ENCODE results near the gene LTBP2. TPM values are rescaled to one million over a fixed set of nuclear protein-coding genes. Genes with fewer than 3 reads are reported as not detected.

LTBP2 gene
- total RNA-seq, 1 donor from 2014 or later: 1.3 TPM

DNA sequence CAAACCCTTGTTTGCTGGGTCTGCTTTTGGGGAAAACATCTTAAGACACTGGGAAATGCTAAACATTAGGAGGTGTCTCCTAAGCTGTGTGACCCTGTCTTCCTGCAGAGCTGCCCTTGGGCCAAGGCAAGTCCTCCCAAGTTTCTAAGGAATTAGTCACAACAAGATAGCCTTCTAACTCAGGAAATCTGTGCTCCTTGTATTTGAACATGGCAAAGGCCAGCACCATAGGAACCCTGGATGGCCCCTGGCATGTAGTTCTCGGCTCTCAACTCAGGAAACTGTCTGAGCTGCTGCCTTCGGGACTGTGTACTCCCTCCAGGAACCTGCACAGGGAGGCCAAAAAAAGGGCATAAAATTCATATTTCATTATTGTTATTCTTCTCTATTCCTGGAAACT is 37.6 kb upstream of the LTBP2 start:
- Mint-ChIP-seq H3K9me3 (no peaks in the 10 kb centered on the region), H3K4me3 (no peak overlapping the region), H3K27ac (ENCODE audit: unreplicated experiment) (peak overlapping the region; percentile 8), H3K27me3 (ENCODE audit: low read depth) (no peaks in the 10 kb centered on the region), H3K4me1 (no peaks in the 10 kb centered on the region), H3K36me3 (ENCODE audit: low read depth) (no peaks in the 10 kb centered on the region)
- no peak for DNase-seq (ENCODE audit: low read depth, low spot score)
- TF ChIP-seq, protein P1, sequence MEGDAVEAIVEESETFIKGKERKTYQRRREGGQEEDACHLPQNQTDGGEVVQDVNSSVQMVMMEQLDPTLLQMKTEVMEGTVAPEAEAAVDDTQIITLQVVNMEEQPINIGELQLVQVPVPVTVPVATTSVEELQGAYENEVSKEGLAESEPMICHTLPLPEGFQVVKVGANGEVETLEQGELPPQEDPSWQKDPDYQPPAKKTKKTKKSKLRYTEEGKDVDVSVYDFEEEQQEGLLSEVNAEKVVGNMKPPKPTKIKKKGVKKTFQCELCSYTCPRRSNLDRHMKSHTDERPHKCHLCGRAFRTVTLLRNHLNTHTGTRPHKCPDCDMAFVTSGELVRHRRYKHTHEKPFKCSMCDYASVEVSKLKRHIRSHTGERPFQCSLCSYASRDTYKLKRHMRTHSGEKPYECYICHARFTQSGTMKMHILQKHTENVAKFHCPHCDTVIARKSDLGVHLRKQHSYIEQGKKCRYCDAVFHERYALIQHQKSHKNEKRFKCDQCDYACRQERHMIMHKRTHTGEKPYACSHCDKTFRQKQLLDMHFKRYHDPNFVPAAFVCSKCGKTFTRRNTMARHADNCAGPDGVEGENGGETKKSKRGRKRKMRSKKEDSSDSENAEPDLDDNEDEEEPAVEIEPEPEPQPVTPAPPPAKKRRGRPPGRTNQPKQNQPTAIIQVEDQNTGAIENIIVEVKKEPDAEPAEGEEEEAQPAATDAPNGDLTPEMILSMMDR (conservative IDR thresholded peaks at IDR 0.05): no peak

- H3K36me3 Mint-ChIP-seq (ENCODE audit: low read depth): no peaks in the 10 kb centered on the region
- H3K27me3 Mint-ChIP-seq (ENCODE audit: low read depth): no peaks in the 10 kb centered on the region
- no peak for DNase-seq (ENCODE audit: low read depth, low spot score)
- peak overlapping the region; percentile 8 for H3K27ac Mint-ChIP-seq (ENCODE audit: unreplicated experiment)
- H3K4me1 Mint-ChIP-seq: no peaks in the 10 kb centered on the region
- no peak overlapping the region for H3K4me3 Mint-ChIP-seq
- TF ChIP-seq, protein P1 (conservative IDR thresholded peaks at IDR 0.05): no peak
- no peaks in the 10 kb centered on the region for H3K9me3 Mint-ChIP-seq
Observed at GRCh38 chr14:74649167-74649566, 37.1 kb upstream of the LTBP2 start.

GRCh38 chr14:74648601-74649000 is 36.6 kb upstream of the LTBP2 start:
- H3K4me3 Mint-ChIP-seq: no peak overlapping the region
- TF ChIP-seq, protein P1 (conservative IDR thresholded peaks at IDR 0.05): no peak
- no peak overlapping the region for H3K27ac Mint-ChIP-seq (ENCODE audit: unreplicated experiment)
- DNase-seq (ENCODE audit: low read depth, low spot score): no peak
- H3K4me1 Mint-ChIP-seq: no peaks in the 10 kb centered on the region
- H3K36me3 Mint-ChIP-seq (ENCODE audit: low read depth): no peaks in the 10 kb centered on the region
- no peaks in the 10 kb centered on the region for H3K27me3 Mint-ChIP-seq (ENCODE audit: low read depth)
- no peaks in the 10 kb centered on the region for H3K9me3 Mint-ChIP-seq

- H3K27ac Mint-ChIP-seq (ENCODE audit: unreplicated experiment): no peak overlapping the region
Observed at GRCh38 chr14:74647678-74648461, 35.8 kb upstream of the LTBP2 start.

DNA sequence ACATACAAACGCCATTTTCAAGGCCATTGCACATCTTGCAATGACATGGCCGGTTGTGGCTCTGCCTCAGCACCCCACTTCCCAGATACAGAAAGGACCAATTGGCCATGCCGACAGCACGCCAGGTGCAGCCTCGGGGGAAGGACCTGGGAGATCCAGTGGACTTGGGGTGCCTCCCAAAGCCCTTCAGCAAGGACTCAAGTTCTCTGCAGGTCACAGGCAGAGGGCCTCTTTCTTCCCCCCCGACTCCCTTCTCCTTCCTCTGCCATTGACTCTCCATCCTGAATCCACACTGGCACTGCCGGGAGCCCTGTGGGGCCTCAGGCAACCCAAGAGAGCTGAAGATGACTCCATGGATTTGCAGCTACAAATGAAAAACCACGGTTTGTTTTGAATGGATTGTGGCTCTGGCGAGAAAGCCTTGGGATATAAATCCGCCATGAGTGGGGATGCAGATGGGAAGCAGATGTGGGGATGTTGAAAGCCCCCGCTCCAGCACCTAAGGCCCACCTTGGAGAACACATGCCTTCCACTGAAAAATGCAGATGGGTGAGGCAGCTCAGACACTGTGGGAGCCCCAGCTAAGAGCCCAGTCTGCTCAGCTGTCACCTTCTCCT is 35.1 kb upstream of the LTBP2 start:
- TF ChIP-seq, protein P1 (conservative IDR thresholded peaks at IDR 0.05): no peak
- H3K9me3 Mint-ChIP-seq: no peaks in the 10 kb centered on the region
- no peaks in the 10 kb centered on the region for H3K36me3 Mint-ChIP-seq (ENCODE audit: low read depth)
- H3K4me1 Mint-ChIP-seq: no peaks in the 10 kb centered on the region
- no peak overlapping the region for H3K4me3 Mint-ChIP-seq
- no peaks in the 10 kb centered on the region for H3K27me3 Mint-ChIP-seq (ENCODE audit: low read depth)
- H3K27ac Mint-ChIP-seq (ENCODE audit: unreplicated experiment): no peak overlapping the region
- no peak for DNase-seq (ENCODE audit: low read depth, low spot score)

More at GRCh38 chr14:74647678-74648461, 35.8 kb upstream of the LTBP2 start:
- H3K4me3 Mint-ChIP-seq: no peak overlapping the region
- H3K36me3 Mint-ChIP-seq (ENCODE audit: low read depth): no peaks in the 10 kb centered on the region
- H3K9me3 Mint-ChIP-seq: no peaks in the 10 kb centered on the region
- H3K4me1 Mint-ChIP-seq: no peaks in the 10 kb centered on the region
- no peak for DNase-seq (ENCODE audit: low read depth, low spot score)
- TF ChIP-seq, protein P1 (conservative IDR thresholded peaks at IDR 0.05): no peak
- no peaks in the 10 kb centered on the region for H3K27me3 Mint-ChIP-seq (ENCODE audit: low read depth)
